Thyroid gland (tissue), 4 donors: ENCODE measurements around the gene KCNAB1.

Source experiments
- POLR2A ChIP-seq, 2 donors: fragments of 450-650 bp; IDR thresholded peaks; one replicate each; pipeline ENCODE4 v1.6.1; 2017; ENCODE audit warnings: antibody characterized with exemption in 2 of 2, mild to moderate bottlenecking in 2 of 2, moderate library complexity in 1 of 2
- TF ChIP-seq, protein P1 (sequence below), 6 experiments: fragments of 200-600 bp in 3 of 6; fragments of 450-650 bp in 3 of 6; sonication (generic) in 3 of 6; IDR thresholded peaks; one replicate each; pipeline ENCODE4 v1.5.1; 2016 to 2019; ENCODE audit warnings: antibody characterized with exemption in 6 of 6, mild to moderate bottlenecking in 2 of 6, inconsistent platforms in 1 of 6, moderate library complexity in 1 of 6

GRCh38 chr3:156189927-156190326 is 69.5 kb downstream of the KCNAB1 start:
- TF ChIP-seq, protein P1, sequence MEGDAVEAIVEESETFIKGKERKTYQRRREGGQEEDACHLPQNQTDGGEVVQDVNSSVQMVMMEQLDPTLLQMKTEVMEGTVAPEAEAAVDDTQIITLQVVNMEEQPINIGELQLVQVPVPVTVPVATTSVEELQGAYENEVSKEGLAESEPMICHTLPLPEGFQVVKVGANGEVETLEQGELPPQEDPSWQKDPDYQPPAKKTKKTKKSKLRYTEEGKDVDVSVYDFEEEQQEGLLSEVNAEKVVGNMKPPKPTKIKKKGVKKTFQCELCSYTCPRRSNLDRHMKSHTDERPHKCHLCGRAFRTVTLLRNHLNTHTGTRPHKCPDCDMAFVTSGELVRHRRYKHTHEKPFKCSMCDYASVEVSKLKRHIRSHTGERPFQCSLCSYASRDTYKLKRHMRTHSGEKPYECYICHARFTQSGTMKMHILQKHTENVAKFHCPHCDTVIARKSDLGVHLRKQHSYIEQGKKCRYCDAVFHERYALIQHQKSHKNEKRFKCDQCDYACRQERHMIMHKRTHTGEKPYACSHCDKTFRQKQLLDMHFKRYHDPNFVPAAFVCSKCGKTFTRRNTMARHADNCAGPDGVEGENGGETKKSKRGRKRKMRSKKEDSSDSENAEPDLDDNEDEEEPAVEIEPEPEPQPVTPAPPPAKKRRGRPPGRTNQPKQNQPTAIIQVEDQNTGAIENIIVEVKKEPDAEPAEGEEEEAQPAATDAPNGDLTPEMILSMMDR (IDR thresholded peaks at IDR 0.05) = no peak
- TF ChIP-seq POLR2A (IDR thresholded peaks at IDR 0.05) = no peak
